ENCODE measurements around the gene SMG7.

DNA sequence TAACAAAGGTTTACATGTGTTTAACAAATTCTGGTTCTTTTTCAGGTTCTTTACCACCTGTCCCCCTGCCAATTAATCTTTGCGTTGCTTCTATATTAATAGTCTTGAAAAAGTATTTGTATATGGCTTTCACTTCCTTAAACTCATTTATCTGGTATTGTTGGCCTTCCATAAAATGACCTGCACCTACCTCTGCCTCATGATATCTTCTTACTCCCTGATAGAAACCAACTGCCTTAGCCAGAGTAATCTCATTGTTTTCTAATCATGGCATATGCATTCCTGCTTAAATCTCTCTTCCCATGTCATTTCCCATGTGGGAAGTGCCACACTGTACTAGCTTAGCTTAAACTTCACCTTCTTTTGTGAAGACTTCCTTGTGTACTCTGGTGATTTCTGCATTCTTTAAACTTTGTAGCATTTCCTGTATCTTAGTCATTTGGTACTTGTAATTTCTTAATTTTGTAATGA, 8.7 kb downstream of the SMG7 start:
- TF ChIP-seq ZNF768 (tag by site-specific recombination; IDR thresholded peaks at IDR 0.05) (no peak), CTCF (tag by site-specific recombination; IDR thresholded peaks at IDR 0.05) (no peak), ZNF37A (tag by site-specific recombination; IDR thresholded peaks at IDR 0.05) (no peak)

Measured in HEK293 (cell line).